ENCODE measurements around the gene SPNS3. TPM values are rescaled to one million over a fixed set of nuclear protein-coding genes. Genes with fewer than 3 reads are reported as not detected.

Gene SPNS3
- polyA plus RNA-seq, 1 donor from 2014 or later: 0.94 TPM

GRCh38 chr17:4512156-4513112, 78.7 kb downstream of the SPNS3 start:
- H3K4me1 Mint-ChIP-seq: peaks cover 4 to 9% (median 4%) of the 10 kb centered on the region in 3 donors
- no peaks in the 10 kb centered on the region for H3K9me3 Mint-ChIP-seq
- H3K4me3 Mint-ChIP-seq: no peak overlapping the region
- peaks cover 13% of the 10 kb centered on the region for H3K27me3 Mint-ChIP-seq
- H3K27ac Mint-ChIP-seq: no peak overlapping the region
- H3K36me3 Mint-ChIP-seq: peaks cover 6% of the 10 kb centered on the region

GRCh38 chr17:4513113-4514032, 79.6 kb downstream of the SPNS3 start:
- Mint-ChIP-seq H3K27ac (no peak overlapping the region), H3K36me3 (peaks cover 6% of the 10 kb centered on the region), H3K9me3 (no peaks in the 10 kb centered on the region), H3K4me1 (peaks cover 7 to 12% (median 9%) of the 10 kb centered on the region in 3 donors), H3K4me3 (no peak overlapping the region), H3K27me3 (peaks cover 13% of the 10 kb centered on the region)

- Mint-ChIP-seq H3K36me3 (peaks cover 6% of the 10 kb centered on the region), H3K27ac (no peak overlapping the region), H3K4me3 (no peak overlapping the region), H3K27me3 (peaks cover 8% of the 10 kb centered on the region), H3K4me1 (peaks cover 9 to 10% (median 9%) of the 10 kb centered on the region in 3 donors), H3K9me3 (no peaks in the 10 kb centered on the region)
Observed at GRCh38 chr17:4514206-4514605, 80.5 kb downstream of the SPNS3 start.

GRCh38 chr17:4514779-4515178, 81.0 kb downstream of the SPNS3 start:
- no peak overlapping the region for H3K27ac Mint-ChIP-seq
- peaks cover 3% of the 10 kb centered on the region for H3K27me3 Mint-ChIP-seq
- H3K4me3 Mint-ChIP-seq: no peak overlapping the region
- H3K9me3 Mint-ChIP-seq: no peaks in the 10 kb centered on the region
- H3K4me1 Mint-ChIP-seq: peaks cover 7 to 9% (median 9%) of the 10 kb centered on the region in 3 donors
- H3K36me3 Mint-ChIP-seq: peaks cover 4% of the 10 kb centered on the region

GRCh38 chr17:4515501-4515900, 81.8 kb downstream of the SPNS3 start:
- H3K36me3 Mint-ChIP-seq: peaks cover 4% of the 10 kb centered on the region
- no peak overlapping the region for H3K4me3 Mint-ChIP-seq
- H3K9me3 Mint-ChIP-seq: no peaks in the 10 kb centered on the region
- H3K27ac Mint-ChIP-seq: no peak overlapping the region
- peaks cover 7 to 9% (median 9%) of the 10 kb centered on the region in 3 donors for H3K4me1 Mint-ChIP-seq
- peaks cover 1% of the 10 kb centered on the region for H3K27me3 Mint-ChIP-seq

GRCh38 chr17:4516735-4517134, 83.0 kb downstream of the SPNS3 start:
- H3K4me1 Mint-ChIP-seq: peaks cover 5 to 9% (median 6%) of the 10 kb centered on the region in 3 donors
- no peak overlapping the region for H3K4me3 Mint-ChIP-seq
- peaks cover 4% of the 10 kb centered on the region for H3K36me3 Mint-ChIP-seq
- H3K9me3 Mint-ChIP-seq: no peaks in the 10 kb centered on the region
- H3K27ac Mint-ChIP-seq: no peak overlapping the region
- H3K27me3 Mint-ChIP-seq: no peaks in the 10 kb centered on the region

- peak overlapping the region in 3 of 4 donors; percentile 77 to 88 (median 88) for H3K4me3 Mint-ChIP-seq
- peak overlapping the region in 1 of 3 donors; percentile 77 for H3K27ac Mint-ChIP-seq
- peaks cover 5 to 16% (median 14%) of the 10 kb centered on the region in 3 donors for H3K4me1 Mint-ChIP-seq
- H3K27me3 Mint-ChIP-seq: peaks cover 2% of the 10 kb centered on the region
- no peaks in the 10 kb centered on the region for H3K9me3 Mint-ChIP-seq
- H3K36me3 Mint-ChIP-seq: no peaks in the 10 kb centered on the region
Observed at GRCh38 chr17:4518901-4519300, 85.2 kb downstream of the SPNS3 start.

- H3K9me3 Mint-ChIP-seq: no peaks in the 10 kb centered on the region
- peak overlapping the region in 1 of 4 donors; percentile 85 for H3K4me3 Mint-ChIP-seq
- peaks cover 6% of the 10 kb centered on the region for H3K27me3 Mint-ChIP-seq
- H3K4me1 Mint-ChIP-seq: peaks cover 7 to 19% (median 15%) of the 10 kb centered on the region in 3 donors
- no peaks in the 10 kb centered on the region for H3K36me3 Mint-ChIP-seq
- no peak overlapping the region for H3K27ac Mint-ChIP-seq
Observed at GRCh38 chr17:4519361-4519788, 85.6 kb downstream of the SPNS3 start.

- peaks cover 7 to 19% (median 15%) of the 10 kb centered on the region in 3 donors for H3K4me1 Mint-ChIP-seq
- H3K27ac Mint-ChIP-seq: peak overlapping the region in 1 of 3 donors; percentile 95
- H3K4me3 Mint-ChIP-seq: peak overlapping the region in 1 of 4 donors; percentile 52
- H3K27me3 Mint-ChIP-seq: peaks cover 6% of the 10 kb centered on the region
- no peaks in the 10 kb centered on the region for H3K9me3 Mint-ChIP-seq
- no peaks in the 10 kb centered on the region for H3K36me3 Mint-ChIP-seq
Observed at GRCh38 chr17:4520060-4520893, 86.5 kb downstream of the SPNS3 start.

- Mint-ChIP-seq H3K4me1 (peaks cover 7 to 19% (median 15%) of the 10 kb centered on the region in 3 donors), H3K27me3 (peaks cover 7% of the 10 kb centered on the region), H3K4me3 (no peak overlapping the region), H3K9me3 (no peaks in the 10 kb centered on the region), H3K27ac (peak overlapping the region in 1 of 3 donors; percentile 95), H3K36me3 (no peaks in the 10 kb centered on the region)
Observed at GRCh38 chr17:4520894-4521600, 87.3 kb downstream of the SPNS3 start.

GRCh38 chr17:4522661-4523060, 88.9 kb downstream of the SPNS3 start:
- Mint-ChIP-seq H3K9me3 (no peaks in the 10 kb centered on the region), H3K36me3 (no peaks in the 10 kb centered on the region), H3K4me3 (peak overlapping the region in 1 of 4 donors; percentile 51), H3K27ac (no peak overlapping the region), H3K4me1 (peaks cover 9 to 20% (median 19%) of the 10 kb centered on the region in 3 donors), H3K27me3 (peaks cover 7% of the 10 kb centered on the region)

GRCh38 chr17:4523946-4524345, 90.2 kb downstream of the SPNS3 start:
- Mint-ChIP-seq H3K27me3 (peaks cover 7% of the 10 kb centered on the region), H3K4me3 (peak overlapping the region in 1 of 4 donors; percentile 26), H3K9me3 (no peaks in the 10 kb centered on the region), H3K27ac (peak overlapping the region in 1 of 3 donors; percentile 84), H3K36me3 (no peaks in the 10 kb centered on the region), H3K4me1 (peaks cover 5 to 15% (median 11%) of the 10 kb centered on the region in 3 donors)

- H3K36me3 Mint-ChIP-seq: no peaks in the 10 kb centered on the region
- peaks cover 5 to 14% (median 11%) of the 10 kb centered on the region in 3 donors for H3K4me1 Mint-ChIP-seq
- peaks cover 9% of the 10 kb centered on the region for H3K27me3 Mint-ChIP-seq
- no peaks in the 10 kb centered on the region for H3K9me3 Mint-ChIP-seq
- H3K27ac Mint-ChIP-seq: no peak overlapping the region
- no peak overlapping the region for H3K4me3 Mint-ChIP-seq
Observed at GRCh38 chr17:4525691-4526397, 92.1 kb downstream of the SPNS3 start.
